ENCODE results near the gene MMP14.

- TF ChIP-seq CTCF (conservative IDR thresholded peaks at IDR 0.05), result no peak
- no peak for TF ChIP-seq EZH2 (IDR thresholded peaks at IDR 0.05; ENCODE audit: low read depth)
Observed at GRCh38 chr14:22807432-22808087, 28.8 kb upstream of the MMP14 start.

Measured in PC-9 (cell line).